ENCODE results near the gene PRPH2.

PRPH2 gene, protein sequence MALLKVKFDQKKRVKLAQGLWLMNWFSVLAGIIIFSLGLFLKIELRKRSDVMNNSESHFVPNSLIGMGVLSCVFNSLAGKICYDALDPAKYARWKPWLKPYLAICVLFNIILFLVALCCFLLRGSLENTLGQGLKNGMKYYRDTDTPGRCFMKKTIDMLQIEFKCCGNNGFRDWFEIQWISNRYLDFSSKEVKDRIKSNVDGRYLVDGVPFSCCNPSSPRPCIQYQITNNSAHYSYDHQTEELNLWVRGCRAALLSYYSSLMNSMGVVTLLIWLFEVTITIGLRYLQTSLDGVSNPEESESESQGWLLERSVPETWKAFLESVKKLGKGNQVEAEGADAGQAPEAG

DNA sequence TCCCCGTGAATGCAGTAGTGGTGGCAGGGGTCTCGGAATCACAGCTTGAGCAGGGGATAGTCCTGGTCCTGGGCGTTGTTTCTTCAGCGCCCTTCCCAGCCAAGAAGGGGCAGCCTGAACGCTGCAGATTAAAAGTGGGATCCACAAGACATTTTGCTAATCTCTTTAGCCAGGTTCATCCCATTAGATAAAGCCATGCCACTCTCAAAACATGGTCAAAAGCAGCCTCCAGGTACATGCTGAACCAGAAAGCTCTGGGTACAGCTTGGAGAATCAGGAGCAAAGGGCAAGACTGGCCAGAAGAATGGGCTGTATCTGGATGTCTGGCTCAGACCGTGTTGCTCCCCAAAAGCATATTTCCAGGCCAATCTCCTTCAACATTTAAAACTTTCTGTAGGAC, at the start of gene PRPH2:
Gene PRPH2 (minus strand): TSS at position 101 of the 400 bp plus-strand sequence. CDS start 263 bp downstream, outside the sequence.
- Histone ChIP-seq H3K27ac (ENCODE audit: low read depth, low read length) (no peak within 1 kb of the TSS), H3K4me3 (ENCODE audit: low read depth in 1 of 5, low read length in 5 of 5) (no peak within 1 kb of the TSS), H3K36me3 (ENCODE audit: control insufficient read depth in 5 of 5, insufficient read depth in 5 of 5, low read length in 5 of 5) (no peaks in the 10 kb centered on the region)

DNA sequence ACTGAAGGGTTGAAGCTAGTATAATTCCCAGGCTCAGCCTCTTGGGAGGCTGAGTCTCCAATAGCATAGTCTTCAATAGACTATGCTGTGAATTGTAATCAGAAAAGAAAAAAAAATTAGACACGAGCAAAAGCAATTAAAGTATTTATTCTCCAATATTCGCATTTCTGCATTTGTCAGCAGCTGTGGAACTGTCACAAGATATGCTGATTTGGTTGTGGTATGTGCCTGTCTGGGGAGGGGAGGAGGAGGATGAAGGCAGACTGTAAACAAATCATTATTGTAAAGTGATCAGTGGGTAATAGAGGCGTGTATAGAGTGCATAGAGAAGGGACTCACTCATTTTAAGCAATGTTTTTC, 49.3 kb upstream of the PRPH2 start:
- Histone ChIP-seq H3K9ac (ENCODE audit: low read length in 5 of 5) (no peak overlapping the region), H3K27me3 (ENCODE audit: control insufficient read depth in 5 of 5, insufficient read depth in 4 of 5, low read length in 5 of 5) (no peaks in the 10 kb centered on the region), H3K36me3 (ENCODE audit: control insufficient read depth in 5 of 5, insufficient read depth in 5 of 5, low read length in 5 of 5) (no peaks in the 10 kb centered on the region), H3K9me3 (ENCODE audit: control insufficient read depth in 5 of 5, low read length in 5 of 5) (no peaks in the 10 kb centered on the region), H3K4me1 (ENCODE audit: control insufficient read depth in 5 of 5, insufficient read depth in 5 of 5, low read length in 5 of 5) (peaks cover 0 to 29% (median 17%) of the 10 kb centered on the region in 5 donors), H3K4me3 (ENCODE audit: low read depth in 1 of 5, low read length in 5 of 5) (no peak overlapping the region), H3K27ac (ENCODE audit: low read depth, low read length) (no peak overlapping the region)

More for the DNA sequence above, at the start of gene PRPH2:
- no peak within 1 kb of the TSS for H3K9ac ChIP-seq (ENCODE audit: low read length in 5 of 5)
- peaks cover 2 to 17% (median 15%) of the 10 kb centered on the region in 5 donors for H3K4me1 ChIP-seq (ENCODE audit: control insufficient read depth in 5 of 5, insufficient read depth in 5 of 5, low read length in 5 of 5)
- H3K27me3 ChIP-seq (ENCODE audit: control insufficient read depth in 5 of 5, insufficient read depth in 4 of 5, low read length in 5 of 5): peaks cover 0 to 3% (median 0%) of the 10 kb centered on the region in 5 donors
- H3K9me3 ChIP-seq (ENCODE audit: control insufficient read depth in 5 of 5, low read length in 5 of 5): no peaks in the 10 kb centered on the region

DNA sequence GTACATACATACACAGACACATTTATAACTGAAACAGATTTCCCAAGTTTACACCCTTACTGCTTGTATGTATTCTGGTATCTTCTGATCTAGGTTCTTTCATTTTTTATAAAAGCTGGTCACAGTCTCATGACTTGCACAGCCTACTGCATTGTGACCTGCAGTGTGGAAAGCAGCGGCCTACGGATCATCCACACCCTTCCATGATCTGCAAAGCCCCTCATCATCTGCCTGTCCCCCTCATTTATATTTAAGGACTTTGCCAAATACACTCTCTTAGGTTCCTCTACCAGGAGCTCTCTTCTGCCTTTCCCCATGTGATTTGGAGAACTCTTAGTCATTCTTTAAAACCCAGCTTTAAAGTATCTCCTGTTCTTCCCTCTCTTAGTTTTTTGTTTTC, 47.4 kb upstream of the PRPH2 start:
- Histone ChIP-seq H3K4me1 (ENCODE audit: control insufficient read depth in 5 of 5, insufficient read depth in 5 of 5, low read length in 5 of 5) (peaks cover 0 to 30% (median 19%) of the 10 kb centered on the region in 5 donors), H3K27ac (ENCODE audit: low read depth, low read length) (no peak overlapping the region), H3K4me3 (ENCODE audit: low read depth in 1 of 5, low read length in 5 of 5) (no peak overlapping the region), H3K9me3 (ENCODE audit: control insufficient read depth in 5 of 5, low read length in 5 of 5) (no peaks in the 10 kb centered on the region), H3K9ac (ENCODE audit: low read length in 5 of 5) (no peak overlapping the region), H3K27me3 (ENCODE audit: control insufficient read depth in 5 of 5, insufficient read depth in 4 of 5, low read length in 5 of 5) (no peaks in the 10 kb centered on the region), H3K36me3 (ENCODE audit: control insufficient read depth in 5 of 5, insufficient read depth in 5 of 5, low read length in 5 of 5) (no peaks in the 10 kb centered on the region)

DNA sequence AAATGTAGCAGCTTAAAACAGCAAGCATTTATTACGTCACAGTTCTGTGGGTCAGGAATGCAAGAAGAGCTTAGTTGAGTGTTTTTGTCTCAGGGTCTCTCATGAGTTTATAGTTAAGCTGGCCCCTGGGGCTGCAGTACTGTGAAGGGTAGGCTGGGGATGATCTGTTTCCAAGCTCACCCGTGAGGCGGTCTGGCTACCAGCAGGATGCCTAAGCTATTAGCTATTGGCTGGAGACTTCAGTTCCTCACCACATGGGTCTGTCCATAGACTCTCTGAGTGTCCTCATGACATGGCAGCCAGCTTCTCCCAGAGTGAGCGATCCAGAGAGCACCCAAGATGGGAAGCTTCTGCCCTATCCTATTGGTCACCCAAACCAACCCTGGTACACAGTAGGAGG, 46.7 kb upstream of the PRPH2 start:
- Histone ChIP-seq H3K9ac (ENCODE audit: low read length in 5 of 5) (no peak overlapping the region), H3K9me3 (ENCODE audit: control insufficient read depth in 5 of 5, low read length in 5 of 5) (no peaks in the 10 kb centered on the region), H3K27ac (ENCODE audit: low read depth, low read length) (no peak overlapping the region), H3K4me1 (ENCODE audit: control insufficient read depth in 5 of 5, insufficient read depth in 5 of 5, low read length in 5 of 5) (peaks cover 0 to 28% (median 22%) of the 10 kb centered on the region in 5 donors), H3K27me3 (ENCODE audit: control insufficient read depth in 5 of 5, insufficient read depth in 4 of 5, low read length in 5 of 5) (no peaks in the 10 kb centered on the region), H3K36me3 (ENCODE audit: control insufficient read depth in 5 of 5, insufficient read depth in 5 of 5, low read length in 5 of 5) (no peaks in the 10 kb centered on the region), H3K4me3 (ENCODE audit: low read depth in 1 of 5, low read length in 5 of 5) (no peak overlapping the region)

DNA sequence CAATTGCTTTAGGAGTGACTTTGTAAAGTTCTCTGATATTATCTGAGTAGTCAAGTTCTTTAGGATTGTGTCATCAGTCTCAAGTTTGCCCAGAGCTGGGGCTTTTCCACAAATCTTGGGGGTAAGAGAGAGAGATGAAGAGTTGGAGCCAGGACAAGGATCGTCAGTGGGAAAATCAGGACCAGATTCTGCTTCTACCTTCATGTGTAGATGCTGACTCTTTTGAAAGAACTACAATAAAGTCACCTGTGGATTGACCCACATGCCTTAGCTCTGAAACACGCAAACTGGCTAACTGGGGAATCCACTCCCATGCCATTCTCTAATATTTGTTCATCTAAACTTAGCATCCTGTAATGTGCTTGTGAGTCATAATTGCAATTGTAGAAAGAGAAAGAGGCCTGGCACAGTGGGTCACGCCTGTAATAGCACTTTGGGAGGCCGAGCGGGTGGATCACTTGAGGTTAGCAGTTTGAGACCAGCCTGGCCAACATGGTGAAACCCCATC, 43.8 kb upstream of the PRPH2 start:
- no peaks in the 10 kb centered on the region for H3K27me3 ChIP-seq (ENCODE audit: control insufficient read depth in 5 of 5, insufficient read depth in 4 of 5, low read length in 5 of 5)
- no peak overlapping the region for H3K4me3 ChIP-seq (ENCODE audit: low read depth in 1 of 5, low read length in 5 of 5)

DNA sequence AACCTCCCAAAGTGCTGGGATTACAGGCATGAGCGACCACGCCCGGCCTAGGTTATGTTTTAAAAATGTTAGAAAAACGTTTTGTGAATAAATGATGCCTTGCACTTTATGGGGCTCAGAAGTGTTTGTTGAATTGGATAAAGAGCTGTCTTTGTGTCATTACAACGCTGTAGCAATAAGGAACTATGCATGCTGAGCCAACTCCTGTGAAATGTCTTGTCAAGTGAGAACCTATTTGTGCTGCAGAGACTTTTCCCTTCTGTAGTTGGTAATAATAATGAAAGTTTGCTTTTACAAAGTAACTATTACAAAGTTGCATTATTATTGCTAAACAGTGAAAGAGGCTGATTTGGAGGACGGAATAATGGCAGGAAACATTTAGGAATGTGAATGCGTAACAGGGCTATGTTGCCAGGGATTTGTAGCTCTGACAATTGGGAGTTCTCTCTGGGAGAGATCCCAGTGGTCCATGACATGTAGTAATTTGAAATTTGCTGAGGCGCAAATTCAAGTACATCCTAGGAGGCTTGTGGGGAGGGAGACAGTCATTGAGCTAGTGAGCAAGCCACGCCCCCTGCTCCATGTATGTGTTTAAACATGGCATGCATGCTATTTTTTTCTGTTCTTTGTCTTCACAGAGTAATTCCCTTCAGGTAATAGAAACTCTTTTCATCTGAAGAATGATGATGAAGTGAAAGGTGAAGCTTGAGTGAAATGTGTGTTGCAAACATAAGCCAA, 42.7 kb upstream of the PRPH2 start:
- no peak overlapping the region for H3K27ac ChIP-seq (ENCODE audit: low read depth, low read length)
- H3K36me3 ChIP-seq (ENCODE audit: control insufficient read depth in 5 of 5, insufficient read depth in 5 of 5, low read length in 5 of 5): no peaks in the 10 kb centered on the region
- no peak overlapping the region for H3K4me3 ChIP-seq (ENCODE audit: low read depth in 1 of 5, low read length in 5 of 5)
- H3K4me1 ChIP-seq (ENCODE audit: control insufficient read depth in 5 of 5, insufficient read depth in 5 of 5, low read length in 5 of 5): peaks cover 0 to 26% (median 19%) of the 10 kb centered on the region in 5 donors
- no peaks in the 10 kb centered on the region for H3K27me3 ChIP-seq (ENCODE audit: control insufficient read depth in 5 of 5, insufficient read depth in 4 of 5, low read length in 5 of 5)
- H3K9me3 ChIP-seq (ENCODE audit: control insufficient read depth in 5 of 5, low read length in 5 of 5): no peaks in the 10 kb centered on the region
- H3K9ac ChIP-seq (ENCODE audit: low read length in 5 of 5): no peak overlapping the region

More for the DNA sequence above, 43.8 kb upstream of the PRPH2 start:
- Histone ChIP-seq H3K36me3 (ENCODE audit: control insufficient read depth in 5 of 5, insufficient read depth in 5 of 5, low read length in 5 of 5) (no peaks in the 10 kb centered on the region), H3K4me1 (ENCODE audit: control insufficient read depth in 5 of 5, insufficient read depth in 5 of 5, low read length in 5 of 5) (peaks cover 0 to 28% (median 22%) of the 10 kb centered on the region in 5 donors), H3K27ac (ENCODE audit: low read depth, low read length) (no peak overlapping the region), H3K9ac (ENCODE audit: low read length in 5 of 5) (no peak overlapping the region), H3K9me3 (ENCODE audit: control insufficient read depth in 5 of 5, low read length in 5 of 5) (no peaks in the 10 kb centered on the region)

DNA sequence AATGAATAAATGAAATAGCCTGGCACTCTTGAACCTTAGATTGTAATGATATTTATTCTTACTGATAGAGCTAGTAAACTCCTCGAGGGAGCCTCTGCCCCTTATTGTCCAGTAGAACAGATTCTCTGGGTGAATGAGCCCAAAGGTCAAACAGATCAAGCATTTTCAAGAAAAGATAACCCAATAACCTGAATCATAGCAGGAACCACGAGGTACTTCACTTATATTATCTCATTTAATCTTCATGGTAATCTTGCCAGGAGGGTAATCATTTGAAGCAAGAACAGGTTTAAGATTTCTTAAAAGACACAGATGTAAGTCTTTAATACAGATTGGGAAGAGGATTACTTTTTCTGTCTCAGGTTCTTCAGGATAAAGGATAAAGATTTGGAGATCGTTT, 40.6 kb upstream of the PRPH2 start:
- Histone ChIP-seq H3K36me3 (ENCODE audit: control insufficient read depth in 5 of 5, insufficient read depth in 5 of 5, low read length in 5 of 5) (peaks cover 0 to 13% (median 5%) of the 10 kb centered on the region in 5 donors), H3K9me3 (ENCODE audit: control insufficient read depth in 5 of 5, low read length in 5 of 5) (no peaks in the 10 kb centered on the region), H3K4me1 (ENCODE audit: control insufficient read depth in 5 of 5, insufficient read depth in 5 of 5, low read length in 5 of 5) (peaks cover 0 to 19% (median 11%) of the 10 kb centered on the region in 5 donors), H3K27ac (ENCODE audit: low read depth, low read length) (no peak overlapping the region), H3K27me3 (ENCODE audit: control insufficient read depth in 5 of 5, insufficient read depth in 4 of 5, low read length in 5 of 5) (no peaks in the 10 kb centered on the region), H3K9ac (ENCODE audit: low read length in 5 of 5) (no peak overlapping the region), H3K4me3 (ENCODE audit: low read depth in 1 of 5, low read length in 5 of 5) (no peak overlapping the region)

DNA sequence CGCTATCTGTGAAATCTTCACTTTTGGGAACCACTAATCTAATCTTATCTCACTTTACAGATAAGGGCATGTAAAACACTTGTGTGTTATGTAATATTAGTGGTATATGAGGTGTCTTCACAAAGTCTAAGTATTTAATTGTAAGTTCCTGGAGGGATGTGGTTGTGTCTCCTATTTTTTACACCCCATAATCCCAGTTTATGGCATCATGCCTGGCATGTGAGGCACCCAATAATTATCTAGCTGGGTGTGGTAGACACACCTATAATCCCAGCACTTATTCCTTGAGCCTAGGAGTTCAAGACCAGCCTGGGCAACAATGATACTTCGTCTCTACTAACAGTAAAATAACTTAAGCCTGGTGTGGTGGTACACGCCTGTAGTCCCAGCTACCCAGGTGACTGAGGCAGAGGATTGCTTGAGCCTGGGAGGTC, 40.0 kb upstream of the PRPH2 start:
- Histone ChIP-seq H3K27ac (ENCODE audit: low read depth, low read length) (no peak overlapping the region), H3K4me3 (ENCODE audit: low read depth in 1 of 5, low read length in 5 of 5) (no peak overlapping the region), H3K9me3 (ENCODE audit: control insufficient read depth in 5 of 5, low read length in 5 of 5) (no peaks in the 10 kb centered on the region), H3K9ac (ENCODE audit: low read length in 5 of 5) (no peak overlapping the region), H3K36me3 (ENCODE audit: control insufficient read depth in 5 of 5, insufficient read depth in 5 of 5, low read length in 5 of 5) (peaks cover 0 to 14% (median 5%) of the 10 kb centered on the region in 5 donors), H3K27me3 (ENCODE audit: control insufficient read depth in 5 of 5, insufficient read depth in 4 of 5, low read length in 5 of 5) (no peaks in the 10 kb centered on the region), H3K4me1 (ENCODE audit: control insufficient read depth in 5 of 5, insufficient read depth in 5 of 5, low read length in 5 of 5) (peaks cover 0 to 14% (median 6%) of the 10 kb centered on the region in 5 donors)

DNA sequence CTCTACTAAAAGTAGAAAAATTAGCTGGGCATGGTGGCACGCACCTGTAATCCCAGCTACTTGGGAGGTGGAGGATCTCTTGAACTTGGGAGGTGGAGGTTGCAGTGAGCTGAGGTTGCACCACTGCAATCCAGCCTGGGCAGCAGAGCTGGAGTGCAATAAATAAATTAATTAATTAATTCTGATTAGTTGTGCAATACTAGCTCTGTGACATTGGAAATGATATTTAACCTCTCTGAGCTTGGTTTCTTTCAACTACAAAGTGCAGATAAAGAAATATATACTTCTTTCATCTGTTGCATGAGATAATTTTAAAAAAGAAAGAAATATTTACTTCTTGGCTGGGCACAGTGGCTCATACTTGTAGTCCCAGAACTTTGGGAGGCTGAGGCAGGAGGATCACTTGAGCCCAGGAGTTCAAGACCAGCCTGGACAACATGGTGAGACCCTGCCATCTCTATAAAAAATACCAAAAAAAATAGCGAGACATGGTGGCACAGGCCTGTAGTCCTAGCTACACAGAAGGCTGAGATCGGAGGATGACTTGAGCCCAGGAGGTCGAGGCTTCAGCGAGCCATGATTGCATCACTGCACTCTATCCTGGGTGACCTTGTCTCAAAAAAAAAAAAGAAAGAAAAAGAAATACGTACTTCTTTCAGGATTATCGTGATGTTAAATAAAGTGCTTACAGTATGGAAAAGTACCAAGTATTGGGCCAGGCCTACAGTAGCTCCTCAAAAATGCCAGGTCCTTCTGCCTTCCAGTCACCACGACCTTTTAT, 39.1 kb upstream of the PRPH2 start:
- peaks cover 0 to 14% (median 5%) of the 10 kb centered on the region in 5 donors for H3K36me3 ChIP-seq (ENCODE audit: control insufficient read depth in 5 of 5, insufficient read depth in 5 of 5, low read length in 5 of 5)
- H3K4me3 ChIP-seq (ENCODE audit: low read depth in 1 of 5, low read length in 5 of 5): no peak overlapping the region
- no peak overlapping the region for H3K27ac ChIP-seq (ENCODE audit: low read depth, low read length)
- no peaks in the 10 kb centered on the region for H3K27me3 ChIP-seq (ENCODE audit: control insufficient read depth in 5 of 5, insufficient read depth in 4 of 5, low read length in 5 of 5)
- no peak overlapping the region for H3K9ac ChIP-seq (ENCODE audit: low read length in 5 of 5)
- no peaks in the 10 kb centered on the region for H3K9me3 ChIP-seq (ENCODE audit: control insufficient read depth in 5 of 5, low read length in 5 of 5)
- H3K4me1 ChIP-seq (ENCODE audit: control insufficient read depth in 5 of 5, insufficient read depth in 5 of 5, low read length in 5 of 5): peaks cover 0 to 11% (median 4%) of the 10 kb centered on the region in 5 donors
